Measurements from ENCODE around the gene ASTL. TPM values are rescaled to one million over a fixed set of nuclear protein-coding genes. Genes with fewer than 3 reads are reported as not detected.

Gene ASTL
- total RNA-seq, 1 donor from 2014 or later = not detected

GRCh38 chr2:96174251-96175144 lies 36.2 kb upstream of the ASTL start:
- H3K36me3 Mint-ChIP-seq (ENCODE audit: unreplicated experiment) = peaks cover 4% of the 10 kb centered on the region
- peaks cover 9% of the 10 kb centered on the region for H3K9me3 Mint-ChIP-seq (ENCODE audit: unreplicated experiment)
- peak overlapping the region; percentile 91 for H3K27ac Mint-ChIP-seq (ENCODE audit: unreplicated experiment)

GRCh38 chr2:96171831-96172230 lies 33.5 kb upstream of the ASTL start:
- Mint-ChIP-seq H3K36me3 (ENCODE audit: unreplicated experiment) (peaks cover 4% of the 10 kb centered on the region), H3K4me3 (ENCODE audit: unreplicated experiment) (no peak overlapping the region), H3K27me3 (ENCODE audit: unreplicated experiment) (peaks cover 11% of the 10 kb centered on the region), H3K27ac (ENCODE audit: unreplicated experiment) (no peak overlapping the region), H3K4me1 (ENCODE audit: low read depth, unreplicated experiment) (peaks cover 15% of the 10 kb centered on the region), H3K9me3 (ENCODE audit: unreplicated experiment) (peaks cover 12% of the 10 kb centered on the region)
- DNase-seq = no peak
- no peak for TF ChIP-seq CTCF (IDR thresholded peaks at IDR 0.05; ENCODE audit: partially characterized antibody, unreplicated experiment)

More at GRCh38 chr2:96174251-96175144, 36.2 kb upstream of the ASTL start:
- Mint-ChIP-seq H3K27me3 (ENCODE audit: unreplicated experiment) (peaks cover 8% of the 10 kb centered on the region), H3K4me3 (ENCODE audit: unreplicated experiment) (peak overlapping the region; percentile 27), H3K4me1 (ENCODE audit: low read depth, unreplicated experiment) (peaks cover 13% of the 10 kb centered on the region)
- peak; percentile 91 for TF ChIP-seq CTCF (IDR thresholded peaks at IDR 0.05; ENCODE audit: partially characterized antibody, unreplicated experiment)
- peak; percentile 89 for DNase-seq

GRCh38 chr2:96170626-96171025 lies 32.3 kb upstream of the ASTL start:
- TF ChIP-seq CTCF (IDR thresholded peaks at IDR 0.05; ENCODE audit: partially characterized antibody, unreplicated experiment) = no peak
- Mint-ChIP-seq H3K27ac (ENCODE audit: unreplicated experiment) (no peak overlapping the region), H3K4me1 (ENCODE audit: low read depth, unreplicated experiment) (peaks cover 15% of the 10 kb centered on the region), H3K4me3 (ENCODE audit: unreplicated experiment) (no peak overlapping the region), H3K9me3 (ENCODE audit: unreplicated experiment) (peaks cover 12% of the 10 kb centered on the region), H3K36me3 (ENCODE audit: unreplicated experiment) (peaks cover 4% of the 10 kb centered on the region), H3K27me3 (ENCODE audit: unreplicated experiment) (peaks cover 11% of the 10 kb centered on the region)
- DNase-seq = no peak

- no peak overlapping the region for H3K4me3 Mint-ChIP-seq (ENCODE audit: unreplicated experiment)
- peaks cover 11% of the 10 kb centered on the region for H3K27me3 Mint-ChIP-seq (ENCODE audit: unreplicated experiment)
- peaks cover 13% of the 10 kb centered on the region for H3K4me1 Mint-ChIP-seq (ENCODE audit: low read depth, unreplicated experiment)
- H3K27ac Mint-ChIP-seq (ENCODE audit: unreplicated experiment) = no peak overlapping the region
- peaks cover 12% of the 10 kb centered on the region for H3K9me3 Mint-ChIP-seq (ENCODE audit: unreplicated experiment)
- no peak for TF ChIP-seq CTCF (IDR thresholded peaks at IDR 0.05; ENCODE audit: partially characterized antibody, unreplicated experiment)
- no peak for DNase-seq
- peaks cover 4% of the 10 kb centered on the region for H3K36me3 Mint-ChIP-seq (ENCODE audit: unreplicated experiment)
Measured at GRCh38 chr2:96169868-96170507, 31.7 kb upstream of the ASTL start.
